ENCODE data around the gene ADRM1.

- no peak for TF ChIP-seq CTCF (IDR thresholded peaks at IDR 0.05)
- no peak for TF ChIP-seq POLR2A (IDR thresholded peaks at IDR 0.05)
These were observed 51.4 kb downstream of the ADRM1 start for GRCh38 chr20:62354031-62354808.

Data from transverse colon (tissue), 3 donors.